GM23338 (cell line): ENCODE results near the gene EYA3. TPM values are rescaled to one million over a fixed set of nuclear protein-coding genes. Genes with fewer than 3 reads are reported as not detected.

Experiments
- ATAC-seq: fragments of 200-7000 bp; cut with Tn5 transposase; 3 replicates; pipeline ENCODE4 v1.9.1; 2020
- DNase-seq: peaks from one replicate; pipeline ENCODE4 v3.0.0-alpha.2; 2015; ENCODE audit warnings: low spot score
- H2AFZ ChIP-seq: fragments of 200-600 bp; sonication (generic); 2 replicates; pipeline ENCODE4 v1.8.0; 2016; ENCODE audit warnings: antibody characterized with exemption, mild to moderate bottlenecking, moderate library complexity
- H3F3A ChIP-seq: fragments of 200-600 bp; sonication (generic); replicated peaks from 2 replicates; pipeline ENCODE4 v1.8.0; 2017; ENCODE audit warnings: antibody characterized with exemption, mixed run types, low read depth
- H3K27ac ChIP-seq: fragments of 200-600 bp; sonication (generic); 2 replicates; pipeline ENCODE4 v1.6.1; 2016; ENCODE audit warnings: low read depth
- H3K27me3 ChIP-seq: fragments of 200-600 bp; sonication (generic); 2 replicates; pipeline ENCODE4 v1.8.0; 2016; ENCODE audit warnings: mild to moderate bottlenecking, mixed run types, moderate library complexity; ENCODE audit not compliant: insufficient read depth
- H3K36me3 ChIP-seq: fragments of 200-600 bp; sonication (generic); 2 replicates; pipeline ENCODE4 v1.8.0; 2016; ENCODE audit warnings: mild to moderate bottlenecking; ENCODE audit not compliant: insufficient read depth
- H3K4me1 ChIP-seq: fragments of 200-600 bp; sonication (generic); 2 replicates; pipeline ENCODE4 v1.8.0; 2016; ENCODE audit warnings: mild to moderate bottlenecking, moderate library complexity; ENCODE audit not compliant: insufficient read depth
- H3K4me2 ChIP-seq: fragments of 200-600 bp; sonication (generic); 2 replicates; pipeline ENCODE4 v1.7.1; 2017; ENCODE audit warnings: mixed run types
- H3K4me3 ChIP-seq: fragments of 200-600 bp; sonication (generic); 2 replicates; pipeline ENCODE4 v1.6.1; 2016; ENCODE audit warnings: mixed run types
- H3K79me2 ChIP-seq: fragments of 200-600 bp; sonication (generic); replicated peaks from 2 replicates; pipeline ENCODE4 v1.8.0; 2017; ENCODE audit warnings: mild to moderate bottlenecking; ENCODE audit not compliant: insufficient read depth
- H3K9me2 ChIP-seq: fragments of 200-600 bp; sonication (generic); 2 replicates; pipeline ENCODE4 v1.8.0; 2017; ENCODE audit not compliant: insufficient read depth
- H4K20me1 ChIP-seq: fragments of 200-600 bp; sonication (generic); replicated peaks from 2 replicates; pipeline ENCODE4 v1.8.0; 2017; ENCODE audit warnings: mild to moderate bottlenecking; ENCODE audit not compliant: insufficient read depth
- H3K27ac Mint-ChIP-seq: 2 replicates; pipeline ENCODE4 v1.8.0; 2020; ENCODE audit warnings: inconsistent platforms, mild to moderate bottlenecking, moderate library complexity, mixed read lengths
- H3K27me3 Mint-ChIP-seq: 3 replicates; pipeline ENCODE4 v1.8.0; 2022; ENCODE audit warnings: low read depth, mild to moderate bottlenecking, moderate library complexity, mixed read lengths, inconsistent platforms; ENCODE audit not compliant: insufficient read depth, poor library complexity
- H3K36me3 Mint-ChIP-seq: 3 replicates; pipeline ENCODE4 v1.8.0; 2021; ENCODE audit warnings: low read depth, mild to moderate bottlenecking, inconsistent platforms, moderate library complexity, mixed read lengths
- H3K4me1 Mint-ChIP-seq: 3 replicates; pipeline ENCODE4 v1.8.0; 2020; ENCODE audit warnings: mild to moderate bottlenecking, inconsistent platforms, mixed read lengths
- H3K4me3 Mint-ChIP-seq: 3 replicates; pipeline ENCODE4 v1.8.0; 2021; ENCODE audit warnings: moderate library complexity, mild to moderate bottlenecking, inconsistent platforms, mixed read lengths
- H3K9me3 Mint-ChIP-seq: 3 replicates; pipeline ENCODE4 v1.8.0; 2020; ENCODE audit warnings: moderate library complexity, mild to moderate bottlenecking, inconsistent platforms, mixed read lengths
- CREB1 ChIP-seq: fragments of 250-450 bp; sonication (Bioruptor Pico); IDR thresholded peaks from 2 replicates; pipeline ENCODE4 v1.5.0; 2020; ENCODE audit warnings: low read depth, mild to moderate bottlenecking, moderate library complexity
- ETS1 ChIP-seq: IDR thresholded peaks from 2 replicates; pipeline ENCODE4 v1.6.1; 2016; ENCODE audit warnings: antibody characterized with exemption
- EZH2 ChIP-seq: fragments of 200-600 bp; sonication (generic); IDR thresholded peaks from one replicate; pipeline ENCODE4 v1.8.0; 2017; ENCODE audit warnings: antibody characterized with exemption, mild to moderate bottlenecking, low read depth; ENCODE audit not compliant: unreplicated experiment
- EZH2phosphoT487 ChIP-seq: fragments of 200-600 bp; sonication (generic); IDR thresholded peaks from one replicate; pipeline ENCODE4 v1.8.1; 2018; ENCODE audit warnings: antibody characterized with exemption; ENCODE audit not compliant: unreplicated experiment
- JUNB ChIP-seq: IDR thresholded peaks from one replicate; pipeline ENCODE4 v1.6.1; 2016; ENCODE audit warnings: antibody characterized with exemption; ENCODE audit not compliant: unreplicated experiment
- NANOG ChIP-seq: IDR thresholded peaks from 2 replicates; pipeline ENCODE4 v1.6.1; 2016; ENCODE audit warnings: antibody characterized with exemption, borderline replicate concordance
- POLR2AphosphoS5 ChIP-seq: IDR thresholded peaks from 2 replicates; pipeline ENCODE4 v1.6.1; 2016; ENCODE audit warnings: antibody characterized with exemption, low read depth
- REST ChIP-seq: IDR thresholded peaks from one replicate; pipeline ENCODE4 v1.6.1; 2018; ENCODE audit warnings: antibody characterized with exemption; ENCODE audit not compliant: unreplicated experiment
- STAT1 ChIP-seq: IDR thresholded peaks from one replicate; pipeline ENCODE4 v1.6.1; 2016; ENCODE audit warnings: antibody characterized with exemption; ENCODE audit not compliant: unreplicated experiment
- ZNF114 ChIP-seq: fragments of 250-450 bp; sonication (Bioruptor Pico); IDR thresholded peaks from 2 replicates; pipeline ENCODE4 v1.5.0; 2020; ENCODE audit warnings: mild to moderate bottlenecking, moderate library complexity
- ZNF331 ChIP-seq: fragments of 250-450 bp; sonication (Bioruptor Pico); IDR thresholded peaks from 2 replicates; pipeline ENCODE4 v1.5.0; 2020; ENCODE audit warnings: low read depth, mild to moderate bottlenecking, moderate library complexity
- polyA plus RNA-seq: library from polyadenylated mRNA; unstranded; fragments of >200 nt; fragmentation: Nextera tagmentation; extraction: Ambion mirVana; gene quantifications from 2 replicates; pipeline ENCODE4 v1.2.1, GENCODE V29; 2016
- total RNA-seq: library from RNA; depleted of rRNA; stranded (reverse); fragments of >200 nt; shearing (Covaris generic); gene quantifications from 2 replicates; pipeline ENCODE4 v1.2.3, GENCODE V29; 2014
- TF ChIP-seq, protein P1 (sequence below), 2 experiments: fragments of 200-600 bp in 1 of 2; sonication (generic) in 1 of 2; conservative IDR thresholded peaks; 2 replicates each; pipeline versions ENCODE4 v1.5.1 to v1.6.1; 2016 to 2017; ENCODE audit warnings: antibody characterized with exemption in 2 of 2, low read depth in 2 of 2, mild to moderate bottlenecking in 2 of 2, moderate library complexity in 1 of 2
- TF ChIP-seq, protein P2 (sequence below): fragments of 250-450 bp; sonication (Bioruptor Pico); IDR thresholded peaks from 2 replicates; pipeline ENCODE4 v1.5.0; 2020; ENCODE audit warnings: mild to moderate bottlenecking, moderate library complexity

The EYA3 gene
- total and polyA plus RNA-seq, 2 experiments from 2014 or later, result 12.5 to 33.6 TPM

GRCh38 chr1:28044399-28044798, 44.0 kb downstream of the EYA3 start (continued):
- TF ChIP-seq, protein P1, sequence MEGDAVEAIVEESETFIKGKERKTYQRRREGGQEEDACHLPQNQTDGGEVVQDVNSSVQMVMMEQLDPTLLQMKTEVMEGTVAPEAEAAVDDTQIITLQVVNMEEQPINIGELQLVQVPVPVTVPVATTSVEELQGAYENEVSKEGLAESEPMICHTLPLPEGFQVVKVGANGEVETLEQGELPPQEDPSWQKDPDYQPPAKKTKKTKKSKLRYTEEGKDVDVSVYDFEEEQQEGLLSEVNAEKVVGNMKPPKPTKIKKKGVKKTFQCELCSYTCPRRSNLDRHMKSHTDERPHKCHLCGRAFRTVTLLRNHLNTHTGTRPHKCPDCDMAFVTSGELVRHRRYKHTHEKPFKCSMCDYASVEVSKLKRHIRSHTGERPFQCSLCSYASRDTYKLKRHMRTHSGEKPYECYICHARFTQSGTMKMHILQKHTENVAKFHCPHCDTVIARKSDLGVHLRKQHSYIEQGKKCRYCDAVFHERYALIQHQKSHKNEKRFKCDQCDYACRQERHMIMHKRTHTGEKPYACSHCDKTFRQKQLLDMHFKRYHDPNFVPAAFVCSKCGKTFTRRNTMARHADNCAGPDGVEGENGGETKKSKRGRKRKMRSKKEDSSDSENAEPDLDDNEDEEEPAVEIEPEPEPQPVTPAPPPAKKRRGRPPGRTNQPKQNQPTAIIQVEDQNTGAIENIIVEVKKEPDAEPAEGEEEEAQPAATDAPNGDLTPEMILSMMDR (conservative IDR thresholded peaks at IDR 0.05; ENCODE audit: low read depth in 2 of 2), result no peak
- TF ChIP-seq POLR2AphosphoS5 (no peak), EZH2phosphoT487 (no peak)

DNA sequence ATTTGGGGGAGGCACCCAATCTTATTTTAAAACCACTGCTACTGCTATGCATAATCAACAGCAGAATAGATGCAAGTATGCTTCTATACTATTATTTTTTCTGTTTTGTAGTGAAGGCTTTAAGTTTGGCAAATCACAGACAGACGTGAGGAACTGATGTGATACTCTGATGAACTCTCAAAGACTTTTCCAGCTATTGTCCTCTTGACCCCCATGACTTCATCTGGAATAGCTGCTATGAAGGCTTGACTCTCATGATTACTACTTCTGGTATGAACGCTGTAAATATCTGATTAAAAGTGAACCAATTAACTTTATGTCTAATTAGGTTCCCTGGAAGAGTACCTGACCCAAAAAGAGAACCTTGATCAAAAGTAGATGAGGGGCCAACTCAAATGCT, 49.1 kb downstream of the EYA3 start:
- no peaks in the 10 kb centered on the region for H3K4me1 Mint-ChIP-seq
- Histone ChIP-seq H3K36me3 (peaks cover 8% of the 10 kb centered on the region; the same call in 1 of the 2 replicates), H3K4me1 (no peaks in the 10 kb centered on the region), H3K4me2 (no peak overlapping the region), H3K4me3 (no peak overlapping the region), H3K27ac (no peak overlapping the region), H3K27me3 (no peaks in the 10 kb centered on the region), H3K79me2 (0 out of 2 replicates have a peak, but pooled peaks cover 3% of the 10 kb centered on the region), H3K9me2 (no peaks in the 10 kb centered on the region), H3F3A (no peaks in the 10 kb centered on the region), H4K20me1 (no peaks in the 10 kb centered on the region), H2AFZ (no peak overlapping the region)
- H3K27ac Mint-ChIP-seq, result no peak overlapping the region
- no peaks in the 10 kb centered on the region for H3K9me3 Mint-ChIP-seq
- H3K27me3 Mint-ChIP-seq, result peaks cover 2% of the 10 kb centered on the region
- DNase-seq (no peak), ATAC-seq (no peak)
- H3K36me3 Mint-ChIP-seq, result no peaks in the 10 kb centered on the region
- no peak overlapping the region for H3K4me3 Mint-ChIP-seq
- no peak for TF ChIP-seq EZH2phosphoT487
- TF ChIP-seq ETS1, result no peak
- TF ChIP-seq, protein P2, sequence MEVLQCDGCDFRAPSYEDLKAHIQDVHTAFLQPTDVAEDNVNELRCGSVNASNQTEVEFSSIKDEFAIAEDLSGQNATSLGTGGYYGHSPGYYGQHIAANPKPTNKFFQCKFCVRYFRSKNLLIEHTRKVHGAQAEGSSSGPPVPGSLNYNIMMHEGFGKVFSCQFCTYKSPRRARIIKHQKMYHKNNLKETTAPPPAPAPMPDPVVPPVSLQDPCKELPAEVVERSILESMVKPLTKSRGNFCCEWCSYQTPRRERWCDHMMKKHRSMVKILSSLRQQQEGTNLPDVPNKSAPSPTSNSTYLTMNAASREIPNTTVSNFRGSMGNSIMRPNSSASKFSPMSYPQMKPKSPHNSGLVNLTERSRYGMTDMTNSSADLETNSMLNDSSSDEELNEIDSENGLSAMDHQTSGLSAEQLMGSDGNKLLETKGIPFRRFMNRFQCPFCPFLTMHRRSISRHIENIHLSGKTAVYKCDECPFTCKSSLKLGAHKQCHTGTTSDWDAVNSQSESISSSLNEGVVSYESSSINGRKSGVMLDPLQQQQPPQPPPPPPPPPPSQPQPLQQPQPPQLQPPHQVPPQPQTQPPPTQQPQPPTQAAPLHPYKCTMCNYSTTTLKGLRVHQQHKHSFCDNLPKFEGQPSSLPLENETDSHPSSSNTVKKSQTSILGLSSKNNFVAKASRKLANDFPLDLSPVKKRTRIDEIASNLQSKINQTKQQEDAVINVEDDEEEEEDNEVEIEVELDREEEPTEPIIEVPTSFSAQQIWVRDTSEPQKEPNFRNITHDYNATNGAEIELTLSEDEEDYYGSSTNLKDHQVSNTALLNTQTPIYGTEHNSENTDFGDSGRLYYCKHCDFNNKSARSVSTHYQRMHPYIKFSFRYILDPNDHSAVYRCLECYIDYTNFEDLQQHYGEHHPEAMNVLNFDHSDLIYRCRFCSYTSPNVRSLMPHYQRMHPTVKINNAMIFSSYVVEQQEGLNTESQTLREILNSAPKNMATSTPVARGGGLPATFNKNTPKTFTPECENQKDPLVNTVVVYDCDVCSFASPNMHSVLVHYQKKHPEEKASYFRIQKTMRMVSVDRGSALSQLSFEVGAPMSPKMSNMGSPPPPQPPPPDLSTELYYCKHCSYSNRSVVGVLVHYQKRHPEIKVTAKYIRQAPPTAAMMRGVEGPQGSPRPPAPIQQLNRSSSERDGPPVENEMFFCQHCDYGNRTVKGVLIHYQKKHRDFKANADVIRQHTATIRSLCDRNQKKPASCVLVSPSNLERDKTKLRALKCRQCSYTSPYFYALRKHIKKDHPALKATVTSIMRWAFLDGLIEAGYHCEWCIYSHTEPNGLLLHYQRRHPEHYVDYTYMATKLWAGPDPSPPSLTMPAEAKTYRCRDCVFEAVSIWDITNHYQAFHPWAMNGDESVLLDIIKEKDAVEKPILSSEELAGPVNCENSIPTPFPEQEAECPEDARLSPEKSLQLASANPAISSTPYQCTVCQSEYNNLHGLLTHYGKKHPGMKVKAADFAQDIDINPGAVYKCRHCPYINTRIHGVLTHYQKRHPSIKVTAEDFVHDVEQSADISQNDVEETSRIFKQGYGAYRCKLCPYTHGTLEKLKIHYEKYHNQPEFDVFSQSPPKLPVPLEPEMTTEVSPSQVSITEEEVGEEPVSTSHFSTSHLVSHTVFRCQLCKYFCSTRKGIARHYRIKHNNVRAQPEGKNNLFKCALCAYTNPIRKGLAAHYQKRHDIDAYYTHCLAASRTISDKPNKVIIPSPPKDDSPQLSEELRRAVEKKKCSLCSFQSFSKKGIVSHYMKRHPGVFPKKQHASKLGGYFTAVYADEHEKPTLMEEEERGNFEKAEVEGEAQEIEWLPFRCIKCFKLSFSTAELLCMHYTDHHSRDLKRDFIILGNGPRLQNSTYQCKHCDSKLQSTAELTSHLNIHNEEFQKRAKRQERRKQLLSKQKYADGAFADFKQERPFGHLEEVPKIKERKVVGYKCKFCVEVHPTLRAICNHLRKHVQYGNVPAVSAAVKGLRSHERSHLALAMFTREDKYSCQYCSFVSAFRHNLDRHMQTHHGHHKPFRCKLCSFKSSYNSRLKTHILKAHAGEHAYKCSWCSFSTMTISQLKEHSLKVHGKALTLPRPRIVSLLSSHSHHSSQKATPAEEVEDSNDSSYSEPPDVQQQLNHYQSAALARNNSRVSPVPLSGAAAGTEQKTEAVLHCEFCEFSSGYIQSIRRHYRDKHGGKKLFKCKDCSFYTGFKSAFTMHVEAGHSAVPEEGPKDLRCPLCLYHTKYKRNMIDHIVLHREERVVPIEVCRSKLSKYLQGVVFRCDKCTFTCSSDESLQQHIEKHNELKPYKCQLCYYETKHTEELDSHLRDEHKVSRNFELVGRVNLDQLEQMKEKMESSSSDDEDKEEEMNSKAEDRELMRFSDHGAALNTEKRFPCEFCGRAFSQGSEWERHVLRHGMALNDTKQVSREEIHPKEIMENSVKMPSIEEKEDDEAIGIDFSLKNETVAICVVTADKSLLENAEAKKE (CRISPR knock-in tag), result no peak
- TF ChIP-seq NANOG, result no peak
- TF ChIP-seq STAT1, result no peak
- TF ChIP-seq JUNB, result no peak
- TF ChIP-seq ZNF331 (CRISPR knock-in tag), result no peak
- no peak for TF ChIP-seq REST
- no peak for TF ChIP-seq EZH2
- no peak for TF ChIP-seq POLR2AphosphoS5
- TF ChIP-seq ZNF114, result no peak
- no peak for TF ChIP-seq CREB1 (CRISPR knock-in tag)
